HG03196 (cell line): ENCODE results near the gene KAT7.

Experiments used
- ATAC-seq: cut with Tn5 transposase; IDR thresholded peaks from one replicate; pipeline ENCODE4 v1.9.1; 2021; ENCODE audit not compliant: unreplicated experiment

KAT7 gene

GRCh38 chr17:49760296-49760695, 28.2 kb upstream of the KAT7 start:
- ATAC-seq, result no peak

- no peak for ATAC-seq
These were observed 27.4 kb upstream of the KAT7 start for GRCh38 chr17:49760932-49761558.

- ATAC-seq, result no peak
These were observed 26.1 kb upstream of the KAT7 start for GRCh38 chr17:49762151-49762941.

GRCh38 chr17:49763735-49764558, 24.5 kb upstream of the KAT7 start, which contains the start of gene FAM117A:
Gene FAM117A, minus strand, starts transcription at chr17:49764131. Its CDS starts 44 bp downstream, at chr17:49764087.
- peak; percentile 95 for ATAC-seq

GRCh38 chr17:49764559-49765180, 23.8 kb upstream of the KAT7 start:
- ATAC-seq, result no peak

GRCh38 chr17:49766918-49767530, 21.5 kb upstream of the KAT7 start:
- no peak for ATAC-seq

- no peak for ATAC-seq
These were observed 12.8 kb upstream of the KAT7 start for GRCh38 chr17:49775546-49776260.

GRCh38 chr17:49776551-49777300, 11.8 kb upstream of the KAT7 start:
- no peak for ATAC-seq

GRCh38 chr17:49777563-49777962, 10.9 kb upstream of the KAT7 start:
- ATAC-seq, result no peak

- no peak for ATAC-seq
These were observed 9.2 kb upstream of the KAT7 start for GRCh38 chr17:49779156-49779738.

GRCh38 chr17:49779739-49780231, 8.7 kb upstream of the KAT7 start:
- no peak for ATAC-seq

- no peak for ATAC-seq
These were observed 5.3 kb upstream of the KAT7 start for GRCh38 chr17:49783071-49783715.

GRCh38 chr17:49783791-49784190, 4.7 kb upstream of the KAT7 start:
- ATAC-seq, result no peak

GRCh38 chr17:49784636-49785035, 3.8 kb upstream of the KAT7 start:
- ATAC-seq, result no peak

GRCh38 chr17:49787884-49788477, 500 bp upstream of the KAT7 start:
- no peak for ATAC-seq

- no peak for ATAC-seq
These were observed 730 bp downstream of the KAT7 start for GRCh38 chr17:49789243-49789578.

- ATAC-seq, result no peak
These were observed 4.8 kb downstream of the KAT7 start for GRCh38 chr17:49793309-49793708.

GRCh38 chr17:49795372-49795771, 6.9 kb downstream of the KAT7 start:
- ATAC-seq, result no peak
